Measurements from ENCODE around the gene LMO2.

DNA sequence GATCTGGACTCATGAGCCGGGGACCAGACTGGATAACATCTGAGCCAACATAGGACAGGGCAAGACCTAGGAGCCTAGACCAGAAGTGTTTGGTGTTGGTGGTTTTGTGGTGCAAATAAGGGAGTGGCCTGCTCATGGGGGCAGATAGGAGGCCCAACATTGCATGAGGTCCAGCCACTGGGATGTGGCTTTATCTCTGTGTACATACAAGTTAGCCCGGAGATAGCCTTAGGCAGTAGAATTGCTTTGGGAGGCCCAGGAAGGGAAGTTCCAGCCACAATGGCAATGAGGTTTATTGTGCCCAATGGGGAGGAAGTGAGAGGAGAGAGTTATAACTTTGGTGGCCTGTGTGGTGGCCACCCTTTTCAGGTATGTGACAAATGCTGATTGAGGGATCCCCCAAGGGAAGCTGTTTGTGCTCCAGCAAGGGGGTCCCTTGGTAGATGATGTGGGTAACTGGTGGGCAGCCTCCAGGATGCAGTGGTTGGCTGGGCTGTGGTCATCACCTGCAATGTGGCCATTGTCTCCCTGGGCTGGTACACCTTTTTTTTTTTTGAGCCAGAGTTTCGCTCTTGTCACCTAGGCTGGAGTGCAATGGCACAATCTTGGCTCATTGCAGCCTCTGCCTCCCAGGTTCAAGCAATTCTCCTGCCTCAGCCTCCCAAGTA lies 6.4 kb downstream of the LMO2 start:
- TF ChIP-seq, protein P1, sequence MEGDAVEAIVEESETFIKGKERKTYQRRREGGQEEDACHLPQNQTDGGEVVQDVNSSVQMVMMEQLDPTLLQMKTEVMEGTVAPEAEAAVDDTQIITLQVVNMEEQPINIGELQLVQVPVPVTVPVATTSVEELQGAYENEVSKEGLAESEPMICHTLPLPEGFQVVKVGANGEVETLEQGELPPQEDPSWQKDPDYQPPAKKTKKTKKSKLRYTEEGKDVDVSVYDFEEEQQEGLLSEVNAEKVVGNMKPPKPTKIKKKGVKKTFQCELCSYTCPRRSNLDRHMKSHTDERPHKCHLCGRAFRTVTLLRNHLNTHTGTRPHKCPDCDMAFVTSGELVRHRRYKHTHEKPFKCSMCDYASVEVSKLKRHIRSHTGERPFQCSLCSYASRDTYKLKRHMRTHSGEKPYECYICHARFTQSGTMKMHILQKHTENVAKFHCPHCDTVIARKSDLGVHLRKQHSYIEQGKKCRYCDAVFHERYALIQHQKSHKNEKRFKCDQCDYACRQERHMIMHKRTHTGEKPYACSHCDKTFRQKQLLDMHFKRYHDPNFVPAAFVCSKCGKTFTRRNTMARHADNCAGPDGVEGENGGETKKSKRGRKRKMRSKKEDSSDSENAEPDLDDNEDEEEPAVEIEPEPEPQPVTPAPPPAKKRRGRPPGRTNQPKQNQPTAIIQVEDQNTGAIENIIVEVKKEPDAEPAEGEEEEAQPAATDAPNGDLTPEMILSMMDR (IDR thresholded peaks at IDR 0.05): no peak
- no peak for TF ChIP-seq POLR2A (IDR thresholded peaks at IDR 0.05)
